ENCODE measurements around the gene TNNC2. TPM values are rescaled to one million over a fixed set of nuclear protein-coding genes. Genes with fewer than 3 reads are reported as not detected.
A peak's percentile ranks its signal among the peaks of the same experiment; 100 is the strongest.

TNNC2 gene
- polyA plus RNA-seq, 2 of the 4 experiments (the other 2 are of a cell fraction) = 0.23 TPM; not detected in 1

DNA sequence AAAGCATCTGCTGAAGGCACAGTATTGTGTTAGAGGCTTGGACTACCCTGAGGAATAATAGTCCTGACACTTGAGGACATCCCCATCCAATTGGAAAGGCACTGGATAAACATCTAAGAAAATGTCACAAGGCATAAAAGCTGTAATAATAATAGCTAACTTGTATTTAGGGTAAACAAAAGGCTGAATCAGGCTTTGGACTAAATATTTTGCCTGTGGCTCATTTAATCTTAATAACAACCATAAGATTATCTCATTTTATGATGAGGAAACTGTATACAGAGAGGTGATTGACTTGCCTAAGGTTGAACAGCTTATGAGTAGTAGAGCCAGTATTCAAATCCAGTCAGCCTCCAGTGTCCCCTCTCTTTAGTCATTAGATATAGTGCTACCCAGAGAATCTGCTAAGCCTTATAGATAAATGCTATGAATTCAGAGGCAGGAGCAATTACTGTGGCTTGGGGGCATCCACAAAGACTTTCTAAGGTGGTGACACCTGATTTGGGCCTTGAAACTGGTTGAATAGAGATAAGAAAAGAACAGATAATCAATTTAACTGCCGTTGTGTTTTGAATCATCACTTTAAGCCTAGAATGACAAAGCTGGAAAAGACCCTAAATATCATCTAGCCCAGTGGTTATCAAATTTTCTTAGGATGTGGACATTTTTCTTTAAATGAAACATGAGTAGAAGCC, 46.4 kb upstream of the TNNC2 start:
- ATAC-seq = no peak
- Histone ChIP-seq H3K4me2 (no peak overlapping the region), H3K4me1 (no peaks in the 10 kb centered on the region), H3K9me3 (no peaks in the 10 kb centered on the region), H3K4me3 (no peak overlapping the region), H3K27ac (no peak overlapping the region)
- no peak for DNase-seq (ENCODE audit: low read depth in 1 of 2, low spot score in 1 of 2)
- WGBS (ENCODE audit: missing lambda C conversion rate) = 75% methylated on average over 1 of the region's 1 CpG
- ChIA-PET POLR2A (no interaction called here), CTCF (interaction anchor here (1.6 kb wide), 1 partner anchor 12 kb away, joined by 6 read pairs; no protein-coding TSS in a partner anchor)
- TF ChIP-seq, protein P1, sequence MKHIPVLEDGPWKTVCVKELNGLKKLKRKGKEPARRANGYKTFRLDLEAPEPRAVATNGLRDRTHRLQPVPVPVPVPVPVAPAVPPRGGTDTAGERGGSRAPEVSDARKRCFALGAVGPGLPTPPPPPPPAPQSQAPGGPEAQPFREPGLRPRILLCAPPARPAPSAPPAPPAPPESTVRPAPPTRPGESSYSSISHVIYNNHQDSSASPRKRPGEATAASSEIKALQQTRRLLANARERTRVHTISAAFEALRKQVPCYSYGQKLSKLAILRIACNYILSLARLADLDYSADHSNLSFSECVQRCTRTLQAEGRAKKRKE (CRISPR knock-in tag; IDR thresholded peaks at IDR 0.05; ENCODE audit: low read depth) = no peak
- TF ChIP-seq FOSL2 (IDR thresholded peaks at IDR 0.05) = no peak
- no peak for TF ChIP-seq FOSL2 (CRISPR knock-in tag; IDR thresholded peaks at IDR 0.05)
- TF ChIP-seq FOSB (CRISPR knock-in tag; IDR thresholded peaks at IDR 0.05) = no peak
- no peak for TF ChIP-seq NR3C1 (IDR thresholded peaks at IDR 0.05)
- TF ChIP-seq HOXA7 (CRISPR knock-in tag; IDR thresholded peaks at IDR 0.05) = no peak
- no peak for TF ChIP-seq POLR2A (IDR thresholded peaks at IDR 0.05; ENCODE audit: low read length)
- TF ChIP-seq TFCP2L1 (CRISPR knock-in tag; IDR thresholded peaks at IDR 0.05) = no peak
- no peak for TF ChIP-seq NFE2L2 (conservative IDR thresholded peaks at IDR 0.05; ENCODE audit: low read length)
- no peak for TF ChIP-seq EHMT2 (IDR thresholded peaks at IDR 0.05; ENCODE audit: low read depth)
- TF ChIP-seq RNF2 (IDR thresholded peaks at IDR 0.05; ENCODE audit: borderline replicate concordance, low read depth) = no peak
- TF ChIP-seq, protein P2, sequence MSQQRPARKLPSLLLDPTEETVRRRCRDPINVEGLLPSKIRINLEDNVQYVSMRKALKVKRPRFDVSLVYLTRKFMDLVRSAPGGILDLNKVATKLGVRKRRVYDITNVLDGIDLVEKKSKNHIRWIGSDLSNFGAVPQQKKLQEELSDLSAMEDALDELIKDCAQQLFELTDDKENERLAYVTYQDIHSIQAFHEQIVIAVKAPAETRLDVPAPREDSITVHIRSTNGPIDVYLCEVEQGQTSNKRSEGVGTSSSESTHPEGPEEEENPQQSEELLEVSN (IDR thresholded peaks at IDR 0.05; ENCODE audit: borderline replicate concordance, low read depth) = no peak
- no peak for TF ChIP-seq BHLHE40 (IDR thresholded peaks at IDR 0.05; ENCODE audit: low read depth, low read length)
- no peak for FAIRE-seq

DNA sequence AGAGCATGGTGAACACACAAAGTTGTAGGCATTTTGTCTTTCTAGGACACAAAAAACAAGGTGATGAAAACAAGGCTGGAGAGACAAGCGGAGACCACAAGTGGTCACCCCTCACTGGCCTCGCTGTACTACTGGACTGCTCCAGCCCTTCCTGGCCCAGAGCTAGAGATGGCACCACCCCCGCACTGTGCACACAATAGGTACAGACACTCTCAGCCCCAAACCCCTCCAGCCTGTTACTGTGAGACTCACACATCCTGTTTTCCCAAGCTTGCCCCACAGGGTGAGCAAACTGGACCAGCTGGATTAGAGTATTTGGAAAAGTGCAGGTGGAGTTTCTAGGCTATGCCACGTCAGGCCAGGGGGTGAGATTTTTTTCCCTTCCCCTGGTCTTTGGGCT, 45.5 kb upstream of the TNNC2 start:
- FAIRE-seq = no peak
- no peak for ATAC-seq
- ChIA-PET CTCF (interaction anchor here (0.5 to 1.6 kb wide), 5 partner anchors 10 to 141 kb away, joined by 3 to 6 read pairs (median 3); no protein-coding TSS in a partner anchor), POLR2A (interaction anchor here (0.5 kb wide), 1 partner anchor 13 kb away, joined by 4 read pairs; no protein-coding TSS in a partner anchor)
- no peak overlapping the region for H3K4me3 ChIP-seq
- TF ChIP-seq KDM5A (IDR thresholded peaks at IDR 0.05) = no peak
- no peak for TF ChIP-seq SMC3 (IDR thresholded peaks at IDR 0.05)
- no peaks in the 10 kb centered on the region for H3K9me3 ChIP-seq
- no peak for DNase-seq (ENCODE audit: low read depth in 1 of 2, low spot score in 1 of 2)
- H3K4me1 ChIP-seq = 0 out of 3 replicates have a peak, but pooled peaks cover 4% of the 10 kb centered on the region
- H3K27ac ChIP-seq = no peak overlapping the region
- 85% methylated on average over 3 of the region's 4 CpGs for WGBS (ENCODE audit: missing lambda C conversion rate)
- H3K4me2 ChIP-seq = no peak overlapping the region

DNA sequence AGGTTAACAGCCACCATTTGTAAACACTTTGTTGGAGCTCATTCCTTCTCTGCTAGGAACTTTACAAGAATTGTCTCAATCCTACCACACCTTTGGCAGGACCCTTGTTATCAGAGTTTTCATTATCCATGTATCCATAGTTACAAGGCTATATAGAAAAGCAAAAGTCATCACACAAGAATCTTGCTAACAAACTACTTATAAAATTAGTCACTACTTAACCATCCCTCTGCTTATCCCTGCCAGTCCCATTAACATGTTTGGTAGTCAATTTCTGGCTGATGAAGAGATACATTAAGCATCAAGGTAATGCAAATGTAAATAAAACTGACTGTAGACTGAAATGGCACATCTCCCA, 40.7 kb upstream of the TNNC2 start:
- ATAC-seq (peak in 1 of 2 experiments; percentile 31; a peak in 1 of 6 replicates), DNase-seq (ENCODE audit: low read depth in 1 of 2, low spot score in 1 of 2) (no peak), FAIRE-seq (no peak)
- Histone ChIP-seq H3K4me2 (no peak overlapping the region), H3K9me3 (no peaks in the 10 kb centered on the region), H3K4me3 (no peak overlapping the region), H3K4me1 (0 out of 3 replicates have a peak, but pooled peaks cover 5% of the 10 kb centered on the region), H3K27ac (no peak overlapping the region)
- ChIA-PET POLR2A (interaction anchor here (0.8 kb wide), 1 partner anchor 67 kb away, joined by 3 read pairs; no protein-coding TSS in a partner anchor), CTCF (interaction anchor here (0.6 to 2.7 kb wide), 2 partner anchors 12 to 28 kb away, joined by 6 to 9 read pairs; no protein-coding TSS in a partner anchor)
- TF ChIP-seq CBX2 (IDR thresholded peaks at IDR 0.05; ENCODE audit: borderline replicate concordance, low read depth) = no peak
- no peak for TF ChIP-seq HOXB5 (CRISPR knock-in tag; IDR thresholded peaks at IDR 0.05)
- TF ChIP-seq, protein P3, sequence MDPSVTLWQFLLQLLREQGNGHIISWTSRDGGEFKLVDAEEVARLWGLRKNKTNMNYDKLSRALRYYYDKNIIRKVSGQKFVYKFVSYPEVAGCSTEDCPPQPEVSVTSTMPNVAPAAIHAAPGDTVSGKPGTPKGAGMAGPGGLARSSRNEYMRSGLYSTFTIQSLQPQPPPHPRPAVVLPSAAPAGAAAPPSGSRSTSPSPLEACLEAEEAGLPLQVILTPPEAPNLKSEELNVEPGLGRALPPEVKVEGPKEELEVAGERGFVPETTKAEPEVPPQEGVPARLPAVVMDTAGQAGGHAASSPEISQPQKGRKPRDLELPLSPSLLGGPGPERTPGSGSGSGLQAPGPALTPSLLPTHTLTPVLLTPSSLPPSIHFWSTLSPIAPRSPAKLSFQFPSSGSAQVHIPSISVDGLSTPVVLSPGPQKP (IDR thresholded peaks at IDR 0.05; ENCODE audit: low read depth, low read length) = no peak
- no peak for TF ChIP-seq ZSCAN20 (CRISPR knock-in tag; IDR thresholded peaks at IDR 0.05)
- TF ChIP-seq MAZ (IDR thresholded peaks at IDR 0.05; ENCODE audit: borderline replicate concordance, low read depth, low read length) = no peak
- no peak for TF ChIP-seq ZFP36 (IDR thresholded peaks at IDR 0.05; ENCODE audit: borderline replicate concordance, partially characterized antibody)
- no peak for TF ChIP-seq KDM5A (IDR thresholded peaks at IDR 0.05)
- TF ChIP-seq POLR2AphosphoS2 (conservative IDR thresholded peaks at IDR 0.05; ENCODE audit: low read length) = no peak
- no peak for TF ChIP-seq RARB (CRISPR knock-in tag; IDR thresholded peaks at IDR 0.05)
- TF ChIP-seq, protein P4, sequence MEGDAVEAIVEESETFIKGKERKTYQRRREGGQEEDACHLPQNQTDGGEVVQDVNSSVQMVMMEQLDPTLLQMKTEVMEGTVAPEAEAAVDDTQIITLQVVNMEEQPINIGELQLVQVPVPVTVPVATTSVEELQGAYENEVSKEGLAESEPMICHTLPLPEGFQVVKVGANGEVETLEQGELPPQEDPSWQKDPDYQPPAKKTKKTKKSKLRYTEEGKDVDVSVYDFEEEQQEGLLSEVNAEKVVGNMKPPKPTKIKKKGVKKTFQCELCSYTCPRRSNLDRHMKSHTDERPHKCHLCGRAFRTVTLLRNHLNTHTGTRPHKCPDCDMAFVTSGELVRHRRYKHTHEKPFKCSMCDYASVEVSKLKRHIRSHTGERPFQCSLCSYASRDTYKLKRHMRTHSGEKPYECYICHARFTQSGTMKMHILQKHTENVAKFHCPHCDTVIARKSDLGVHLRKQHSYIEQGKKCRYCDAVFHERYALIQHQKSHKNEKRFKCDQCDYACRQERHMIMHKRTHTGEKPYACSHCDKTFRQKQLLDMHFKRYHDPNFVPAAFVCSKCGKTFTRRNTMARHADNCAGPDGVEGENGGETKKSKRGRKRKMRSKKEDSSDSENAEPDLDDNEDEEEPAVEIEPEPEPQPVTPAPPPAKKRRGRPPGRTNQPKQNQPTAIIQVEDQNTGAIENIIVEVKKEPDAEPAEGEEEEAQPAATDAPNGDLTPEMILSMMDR (IDR thresholded peaks at IDR 0.05) = no peak
- no peak for TF ChIP-seq FOSL2 (IDR thresholded peaks at IDR 0.05)
- no peak for TF ChIP-seq FOSL2 (CRISPR knock-in tag; IDR thresholded peaks at IDR 0.05)
- no peak for TF ChIP-seq JUN (IDR thresholded peaks at IDR 0.05)
- no peak for TF ChIP-seq RCOR1 (IDR thresholded peaks at IDR 0.05; ENCODE audit: low read depth, low read length)
- TF ChIP-seq, protein P5, sequence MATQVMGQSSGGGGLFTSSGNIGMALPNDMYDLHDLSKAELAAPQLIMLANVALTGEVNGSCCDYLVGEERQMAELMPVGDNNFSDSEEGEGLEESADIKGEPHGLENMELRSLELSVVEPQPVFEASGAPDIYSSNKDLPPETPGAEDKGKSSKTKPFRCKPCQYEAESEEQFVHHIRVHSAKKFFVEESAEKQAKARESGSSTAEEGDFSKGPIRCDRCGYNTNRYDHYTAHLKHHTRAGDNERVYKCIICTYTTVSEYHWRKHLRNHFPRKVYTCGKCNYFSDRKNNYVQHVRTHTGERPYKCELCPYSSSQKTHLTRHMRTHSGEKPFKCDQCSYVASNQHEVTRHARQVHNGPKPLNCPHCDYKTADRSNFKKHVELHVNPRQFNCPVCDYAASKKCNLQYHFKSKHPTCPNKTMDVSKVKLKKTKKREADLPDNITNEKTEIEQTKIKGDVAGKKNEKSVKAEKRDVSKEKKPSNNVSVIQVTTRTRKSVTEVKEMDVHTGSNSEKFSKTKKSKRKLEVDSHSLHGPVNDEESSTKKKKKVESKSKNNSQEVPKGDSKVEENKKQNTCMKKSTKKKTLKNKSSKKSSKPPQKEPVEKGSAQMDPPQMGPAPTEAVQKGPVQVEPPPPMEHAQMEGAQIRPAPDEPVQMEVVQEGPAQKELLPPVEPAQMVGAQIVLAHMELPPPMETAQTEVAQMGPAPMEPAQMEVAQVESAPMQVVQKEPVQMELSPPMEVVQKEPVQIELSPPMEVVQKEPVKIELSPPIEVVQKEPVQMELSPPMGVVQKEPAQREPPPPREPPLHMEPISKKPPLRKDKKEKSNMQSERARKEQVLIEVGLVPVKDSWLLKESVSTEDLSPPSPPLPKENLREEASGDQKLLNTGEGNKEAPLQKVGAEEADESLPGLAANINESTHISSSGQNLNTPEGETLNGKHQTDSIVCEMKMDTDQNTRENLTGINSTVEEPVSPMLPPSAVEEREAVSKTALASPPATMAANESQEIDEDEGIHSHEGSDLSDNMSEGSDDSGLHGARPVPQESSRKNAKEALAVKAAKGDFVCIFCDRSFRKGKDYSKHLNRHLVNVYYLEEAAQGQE (IDR thresholded peaks at IDR 0.05) = no peak
